ENCODE results near the gene LRP11.

The LRP11 gene

GRCh38 chr6:149806127-149806526 is 58.0 kb downstream of the LRP11 start:
- no peak for DNase-seq (ENCODE audit: low read depth in 1 of 2, low spot score in 1 of 2)

GRCh38 chr6:149783551-149783950 is 80.6 kb downstream of the LRP11 start:
- DNase-seq (ENCODE audit: low read depth in 1 of 2, low spot score in 1 of 2): no peak

GRCh38 chr6:149782337-149782736 is 81.8 kb downstream of the LRP11 start:
- no peak for DNase-seq (ENCODE audit: low read depth in 1 of 2, low spot score in 1 of 2)

GRCh38 chr6:149781715-149782114 is 82.4 kb downstream of the LRP11 start:
- DNase-seq (ENCODE audit: low read depth in 1 of 2, low spot score in 1 of 2): no peak

GRCh38 chr6:149779644-149779963 is 84.6 kb downstream of the LRP11 start:
- no peak for DNase-seq (ENCODE audit: low read depth in 1 of 2, low spot score in 1 of 2)

GRCh38 chr6:149777624-149778023 is 86.5 kb downstream of the LRP11 start:
- no peak for DNase-seq (ENCODE audit: low read depth in 1 of 2, low spot score in 1 of 2)

GRCh38 chr6:149771925-149772324 is 92.2 kb downstream of the LRP11 start:
- no peak for DNase-seq (ENCODE audit: low read depth in 1 of 2, low spot score in 1 of 2)

GRCh38 chr6:149771185-149771584 is 93.0 kb downstream of the LRP11 start:
- no peak for DNase-seq (ENCODE audit: low read depth in 1 of 2, low spot score in 1 of 2)

- no peak for DNase-seq (ENCODE audit: low read depth in 1 of 2, low spot score in 1 of 2)
These were observed 94.5 kb downstream of the LRP11 start for GRCh38 chr6:149769676-149770075.
